CD4-positive, alpha-beta memory T cell (primary cell): Measurements from ENCODE around the gene RIN3. TPM values are rescaled to one million over a fixed set of nuclear protein-coding genes. Genes with fewer than 3 reads are reported as not detected.

Source experiments
- CTCF ChIA-PET: fragments of 350-600 bp; sonication (Branson Sonifier 250); formaldehyde crosslinking; loops from one replicate; lab custom pipeline; 2021; ENCODE audit warnings: inconsistent platforms; ENCODE audit not compliant: partially characterized antibody; lab: Charles Lee
- POLR2A ChIA-PET: fragments of 350-600 bp; sonication (Branson Sonifier 250); formaldehyde crosslinking; loops from one replicate; lab custom pipeline; 2021; ENCODE audit not compliant: partially characterized antibody; lab: Charles Lee
- DNase-seq, 5 donors: peaks; one replicate each; pipeline versions ENCODE4 v3.0.0 to v3.0.0-alpha.2; 2020 to 2022; ENCODE audit warnings: mixed read lengths in 1 of 5
- H3K27ac ChIP-seq: one replicate; pipeline ENCODE4 v1.7.0; 2013; ENCODE audit warnings: low read depth, low read length
- H3K27me3 ChIP-seq: 2 replicates; pipeline ENCODE4 v1.7.0; 2013; ENCODE audit warnings: mild to moderate bottlenecking, low read length, moderate library complexity; ENCODE audit not compliant: insufficient read depth
- H3K36me3 ChIP-seq: 2 replicates; pipeline ENCODE4 v1.7.0; 2013; ENCODE audit warnings: mild to moderate bottlenecking, low read length, moderate library complexity; ENCODE audit not compliant: insufficient read depth
- H3K4me1 ChIP-seq: 2 replicates; pipeline ENCODE4 v1.7.0; 2013; ENCODE audit warnings: mild to moderate bottlenecking, low read length, moderate library complexity; ENCODE audit not compliant: insufficient read depth
- H3K4me3 ChIP-seq, 2 donors: one replicate each; pipeline ENCODE4 v1.7.0; 2013; ENCODE audit warnings: low read length in 2 of 2, mild to moderate bottlenecking in 1 of 2
- H3K9me3 ChIP-seq, 2 donors: one replicate each; pipeline ENCODE4 v1.7.0; 2013; ENCODE audit warnings: low read length in 2 of 2, control low read depth in 1 of 2; ENCODE audit not compliant: control insufficient read depth in 1 of 2
- H3K27ac Mint-ChIP-seq, 7 donors: one replicate each; pipeline ENCODE4 v1.8.0; 2020 to 2021; ENCODE audit warnings: mixed read lengths in 7 of 7, mild to moderate bottlenecking in 6 of 7, inconsistent platforms in 3 of 7, moderate library complexity in 3 of 7
- H3K27me3 Mint-ChIP-seq, 2 donors: one replicate each; pipeline ENCODE4 v1.8.0; 2020 to 2021; ENCODE audit warnings: mixed read lengths in 2 of 2
- H3K36me3 Mint-ChIP-seq, 2 donors: one replicate each; pipeline ENCODE4 v1.8.0; 2020 to 2021; ENCODE audit warnings: mixed read lengths in 2 of 2, inconsistent platforms in 1 of 2, mild to moderate bottlenecking in 1 of 2
- H3K4me1 Mint-ChIP-seq, 4 donors: one replicate each; pipeline ENCODE4 v1.8.0; 2020 to 2021; ENCODE audit warnings: mixed read lengths in 4 of 4, mild to moderate bottlenecking in 1 of 4
- H3K4me3 Mint-ChIP-seq, 8 donors: one replicate each; pipeline ENCODE4 v1.8.0; 2020 to 2021; ENCODE audit warnings: mixed read lengths in 8 of 8, mild to moderate bottlenecking in 7 of 8, moderate library complexity in 6 of 8, inconsistent platforms in 3 of 8
- H3K9me3 Mint-ChIP-seq, 8 donors: one replicate each; pipeline ENCODE4 v1.8.0; 2020 to 2021; ENCODE audit warnings: mixed read lengths in 8 of 8, mild to moderate bottlenecking in 5 of 8, inconsistent platforms in 3 of 8, moderate library complexity in 1 of 8
- intact Hi-C: fragments of 100-400 bp; cut with micrococcal nuclease; formaldehyde crosslinking; loops from one replicate; pipeline ENCODE4 v1.15.1; 2023
- polyA plus RNA-seq, 2 donors: library from polyadenylated mRNA; unstranded; fragments of 300-500 nt; fragmentation: Illumina TruSeq; gene quantifications; one replicate each; pipeline ENCODE4 v1.2.3, GENCODE V29; 2021
- total RNA-seq, 2 experiments: library from RNA; stranded (reverse); gene quantifications; one replicate each; pipeline ENCODE4 v1.2.3, GENCODE V29; 2021

The RIN3 gene
- total and polyA plus RNA-seq, 4 experiments from 2014 or later: 4.0 to 74.9 (median 45.9) TPM

DNA sequence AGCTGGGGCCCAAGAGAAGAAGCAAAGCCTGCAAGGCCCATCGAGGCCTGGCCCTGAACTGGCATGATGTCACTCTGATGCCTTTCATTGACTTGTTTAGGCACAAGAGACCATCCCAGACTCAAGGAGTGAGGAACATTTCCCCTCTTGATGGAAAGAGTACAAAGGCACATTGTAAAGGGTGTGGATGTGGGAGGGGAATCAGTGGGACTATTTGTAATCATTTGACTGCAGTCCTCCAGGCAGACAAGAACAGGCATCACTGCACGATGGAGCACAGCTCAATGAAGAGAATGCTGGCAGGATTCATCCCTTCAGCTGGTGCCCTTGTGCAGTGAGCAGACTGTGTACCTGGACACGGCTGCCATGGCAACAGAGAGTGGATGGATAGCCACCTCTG lies 147.0 kb downstream of the RIN3 start:
- CTCF ChIA-PET: no interaction called here
- Mint-ChIP-seq H3K36me3 (peaks cover 74 to 91% of the 10 kb centered on the region in 2 donors), H3K27me3 (no peaks in the 10 kb centered on the region), H3K9me3 (no peaks in the 10 kb centered on the region), H3K27ac (peak overlapping the region; percentile 19 to 97 (median 78)), H3K4me3 (peak overlapping the region in 3 of 8 donors; percentile 12 to 55 (median 20)), H3K4me1 (peaks cover 53 to 93% (median 76%) of the 10 kb centered on the region in 4 donors)
- intact Hi-C loops: no loop called here
- Histone ChIP-seq H3K4me1 (peaks cover 72% of the 10 kb centered on the region), H3K36me3 (peaks cover 55% of the 10 kb centered on the region), H3K4me3 (no peak overlapping the region), H3K27ac (no peak overlapping the region), H3K27me3 (no peaks in the 10 kb centered on the region), H3K9me3 (no peaks in the 10 kb centered on the region)
- POLR2A ChIA-PET: no interaction called here
- DNase-seq: no peak

DNA sequence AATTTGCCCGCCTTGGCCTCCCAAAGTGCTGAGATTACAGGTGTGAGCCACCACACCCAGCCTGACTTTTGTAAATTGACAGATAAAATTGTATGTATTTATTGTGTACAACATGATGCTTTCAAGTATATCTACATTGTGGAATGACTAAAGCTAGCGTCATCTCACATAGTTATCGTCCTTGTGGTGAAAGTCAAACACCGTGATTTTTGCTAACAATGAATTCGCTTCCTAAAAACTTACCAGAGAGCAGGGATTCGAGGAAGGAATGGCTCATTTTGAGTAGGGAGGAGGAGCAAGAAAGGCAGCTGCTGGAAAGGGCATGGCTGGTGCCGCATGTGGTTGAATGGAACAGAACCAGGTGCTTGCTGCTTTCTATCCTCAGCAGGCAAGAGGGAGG lies 149.5 kb downstream of the RIN3 start:
- Mint-ChIP-seq H3K4me3 (no peak overlapping the region), H3K4me1 (peaks cover 38 to 91% (median 68%) of the 10 kb centered on the region in 4 donors), H3K36me3 (peaks cover 74 to 90% of the 10 kb centered on the region in 2 donors), H3K27ac (peak overlapping the region in 4 of 7 donors; percentile 22 to 75 (median 66)), H3K9me3 (no peaks in the 10 kb centered on the region), H3K27me3 (no peaks in the 10 kb centered on the region)
- H3K36me3 ChIP-seq: peaks cover 67% of the 10 kb centered on the region
- H3K27me3 ChIP-seq: no peaks in the 10 kb centered on the region
- intact Hi-C loops: no loop called here
- no peak overlapping the region for H3K27ac ChIP-seq
- ChIA-PET CTCF (no interaction called here), POLR2A (no interaction called here)
- no peak overlapping the region for H3K4me3 ChIP-seq
- DNase-seq: no peak
- H3K4me1 ChIP-seq: peaks cover 66% of the 10 kb centered on the region
- H3K9me3 ChIP-seq: no peaks in the 10 kb centered on the region

DNA sequence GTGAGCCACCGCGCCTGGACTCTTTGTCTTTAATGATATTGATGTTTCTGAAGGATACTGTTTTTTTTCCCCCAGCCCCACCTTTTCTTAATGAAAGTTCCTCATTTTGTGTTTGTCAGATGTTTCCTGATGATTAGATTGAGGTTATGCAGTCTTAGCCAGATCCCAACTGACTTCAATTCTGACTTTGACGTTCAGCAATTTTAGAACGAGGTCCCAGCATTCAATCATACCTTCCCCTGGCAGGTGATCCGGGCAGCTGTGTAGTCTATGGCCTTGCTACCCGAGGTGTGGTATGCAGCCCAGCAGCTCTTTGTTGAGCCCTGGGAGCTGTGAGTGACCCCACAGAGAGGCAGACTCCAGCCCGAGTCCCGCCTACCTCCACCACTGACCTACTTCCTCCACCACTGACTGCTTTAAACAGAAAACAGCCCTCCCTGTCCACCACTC lies 152.1 kb downstream of the RIN3 start:
- POLR2A ChIA-PET: interaction anchor here (0.7 to 0.8 kb wide), 2 partner anchors 12 to 50 kb away, joined by 3 read pairs; no protein-coding TSS in a partner anchor
- H3K27me3 ChIP-seq: no peaks in the 10 kb centered on the region
- Mint-ChIP-seq H3K9me3 (no peaks in the 10 kb centered on the region), H3K27ac (peak overlapping the region; percentile 35 to 86 (median 62)), H3K36me3 (peaks cover 64 to 90% of the 10 kb centered on the region in 2 donors), H3K4me3 (peak overlapping the region in 3 of 8 donors; percentile 31 to 56 (median 41)), H3K27me3 (no peaks in the 10 kb centered on the region), H3K4me1 (peaks cover 33 to 90% (median 67%) of the 10 kb centered on the region in 4 donors)
- no peak overlapping the region for H3K27ac ChIP-seq
- H3K36me3 ChIP-seq: peaks cover 52% of the 10 kb centered on the region
- CTCF ChIA-PET: interaction anchor here (1.0 to 2.0 kb wide), 4 partner anchors 10 to 52 kb away, joined by 3 to 5 read pairs (median 3); no protein-coding TSS in a partner anchor
- H3K4me3 ChIP-seq: no peak overlapping the region
- DNase-seq: no peak
- intact Hi-C loops: no loop called here
- H3K4me1 ChIP-seq: peaks cover 56% of the 10 kb centered on the region
- H3K9me3 ChIP-seq: no peaks in the 10 kb centered on the region

DNA sequence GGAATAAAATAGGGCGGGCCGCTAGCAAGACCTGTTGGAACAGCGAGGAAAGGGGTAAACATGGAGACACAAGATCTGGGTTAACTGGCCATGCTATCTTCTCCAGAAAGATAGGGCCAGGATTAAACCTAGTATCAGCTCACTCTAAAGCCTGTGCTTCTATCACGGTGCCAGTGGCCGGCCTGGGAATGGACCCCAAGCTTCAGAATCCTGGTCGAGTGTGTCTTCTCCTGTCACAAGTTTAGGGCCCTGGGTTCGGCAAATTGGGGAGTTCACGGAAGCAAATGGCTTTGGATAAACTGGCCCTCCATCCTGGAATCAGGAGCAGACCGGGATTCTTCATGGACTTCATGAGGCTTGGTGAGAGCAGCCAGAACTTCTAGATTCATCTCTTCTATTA lies 152.7 kb downstream of the RIN3 start:
- intact Hi-C loops: no loop called here
- Histone ChIP-seq H3K27me3 (no peaks in the 10 kb centered on the region), H3K4me1 (peaks cover 60% of the 10 kb centered on the region), H3K9me3 (no peaks in the 10 kb centered on the region), H3K27ac (no peak overlapping the region), H3K36me3 (peaks cover 52% of the 10 kb centered on the region), H3K4me3 (no peak overlapping the region)
- ChIA-PET CTCF (interaction anchor here (1.0 to 2.0 kb wide), 4 partner anchors 10 to 53 kb away, joined by 3 to 5 read pairs (median 3); no protein-coding TSS in a partner anchor), POLR2A (interaction anchor here (0.8 kb wide), 1 partner anchor 51 kb away, joined by 3 read pairs; no protein-coding TSS in a partner anchor)
- Mint-ChIP-seq H3K4me1 (peaks cover 32 to 90% (median 66%) of the 10 kb centered on the region in 4 donors), H3K4me3 (no peak overlapping the region), H3K27ac (peak overlapping the region in 4 of 7 donors; percentile 60 to 86 (median 80)), H3K36me3 (peaks cover 61 to 90% of the 10 kb centered on the region in 2 donors), H3K27me3 (no peaks in the 10 kb centered on the region), H3K9me3 (no peaks in the 10 kb centered on the region)
- no peak for DNase-seq

DNA sequence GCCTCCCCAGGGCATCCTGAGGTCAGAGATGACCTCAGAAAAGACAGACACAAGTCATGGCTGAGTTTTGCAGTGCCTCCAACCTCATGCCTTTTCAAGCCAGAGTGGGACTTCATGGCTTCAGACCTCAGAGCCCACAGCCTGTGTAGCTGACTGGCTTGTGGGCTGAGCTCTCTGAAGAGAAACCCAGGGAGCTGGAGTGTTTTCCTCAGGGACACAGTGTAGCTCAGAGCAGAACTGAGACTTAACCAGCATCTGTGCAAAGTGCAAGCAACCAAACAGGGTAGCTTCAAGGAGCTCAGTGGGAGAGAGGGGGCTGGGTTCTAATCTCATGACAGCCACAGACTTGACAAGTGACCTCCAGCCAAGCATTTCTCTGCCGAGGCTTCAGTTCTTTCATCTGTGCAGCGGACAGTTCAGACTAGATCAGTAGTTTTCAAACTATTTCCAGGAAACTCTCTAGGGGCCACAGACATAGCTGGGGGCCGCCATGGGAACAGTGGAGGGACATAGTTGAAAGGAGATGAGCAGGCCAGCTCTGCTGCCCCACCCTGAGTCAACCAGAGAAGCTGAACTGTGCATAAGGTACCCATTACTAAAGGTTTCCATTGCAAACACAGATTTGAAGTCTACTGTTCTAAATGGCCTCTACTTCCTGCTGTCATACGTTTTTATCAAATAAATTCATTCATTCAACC lies 154.8 kb downstream of the RIN3 start:
- no peak for DNase-seq
- peak overlapping the region; percentile 49 to 84 (median 80) for H3K27ac Mint-ChIP-seq
- Histone ChIP-seq H3K27ac (no peak overlapping the region), H3K4me3 (no peak overlapping the region), H3K4me1 (peaks cover 51% of the 10 kb centered on the region), H3K9me3 (no peaks in the 10 kb centered on the region), H3K27me3 (no peaks in the 10 kb centered on the region), H3K36me3 (peaks cover 49% of the 10 kb centered on the region)
- peaks cover 48 to 86% of the 10 kb centered on the region in 2 donors for H3K36me3 Mint-ChIP-seq
- H3K4me3 Mint-ChIP-seq: no peak overlapping the region
- intact Hi-C loops: no loop called here
- peaks cover 28 to 82% (median 60%) of the 10 kb centered on the region in 4 donors for H3K4me1 Mint-ChIP-seq
- ChIA-PET POLR2A (no interaction called here), CTCF (interaction anchor here (0.8 to 3.9 kb wide), 3 partner anchors 9 to 54 kb away, joined by 3 to 35 read pairs (median 5); no protein-coding TSS in a partner anchor)
- H3K27me3 Mint-ChIP-seq: no peaks in the 10 kb centered on the region
- no peaks in the 10 kb centered on the region for H3K9me3 Mint-ChIP-seq

DNA sequence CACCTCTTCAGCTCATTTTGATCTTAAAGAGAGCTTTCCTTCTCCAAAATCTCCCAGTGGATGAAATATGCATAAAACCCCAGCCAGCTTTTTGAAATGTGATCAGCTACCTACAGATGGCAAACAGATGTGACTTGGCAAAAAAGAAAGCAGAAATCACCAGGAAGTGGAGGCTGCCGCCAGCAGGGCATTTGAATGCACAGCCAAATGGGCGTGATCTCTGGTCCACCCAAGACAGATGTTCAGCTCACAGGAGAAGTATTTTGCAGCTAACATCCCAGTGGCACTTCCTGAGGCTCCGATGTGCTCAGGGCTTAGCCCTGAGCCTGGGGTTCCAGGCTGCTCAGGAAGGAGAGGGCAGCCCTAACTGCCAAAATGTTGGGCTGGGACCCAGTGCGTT lies 156.6 kb downstream of the RIN3 start:
- H3K27me3 Mint-ChIP-seq: no peaks in the 10 kb centered on the region
- Histone ChIP-seq H3K9me3 (no peaks in the 10 kb centered on the region), H3K4me1 (peaks cover 51% of the 10 kb centered on the region), H3K36me3 (peaks cover 51% of the 10 kb centered on the region), H3K27ac (no peak overlapping the region), H3K4me3 (no peak overlapping the region), H3K27me3 (no peaks in the 10 kb centered on the region)
- peak overlapping the region in 6 of 7 donors; percentile 47 to 91 (median 82) for H3K27ac Mint-ChIP-seq
- CTCF ChIA-PET: interaction anchor here (0.7 to 3.9 kb wide), 10 partner anchors 11 to 92 kb away, joined by 3 to 35 read pairs (median 4); no protein-coding TSS in a partner anchor
- peaks cover 39 to 83% of the 10 kb centered on the region in 2 donors for H3K36me3 Mint-ChIP-seq
- DNase-seq: no peak
- peaks cover 20 to 81% (median 51%) of the 10 kb centered on the region in 4 donors for H3K4me1 Mint-ChIP-seq
- POLR2A ChIA-PET: interaction anchor here (0.7 to 1.4 kb wide), 3 partner anchors 17 to 55 kb away, joined by 3 to 7 read pairs (median 4); no protein-coding TSS in a partner anchor
- intact Hi-C loops: no loop called here
- peak overlapping the region in 1 of 8 donors; percentile 32 for H3K4me3 Mint-ChIP-seq
- H3K9me3 Mint-ChIP-seq: no peaks in the 10 kb centered on the region
